HG03064 (cell line): ENCODE data around the gene SPEG.

Experiments used
- ATAC-seq: cut with Tn5 transposase; IDR thresholded peaks from one replicate; pipeline ENCODE4 v1.9.1; 2021; ENCODE audit warnings: low read depth; ENCODE audit not compliant: unreplicated experiment

Gene SPEG

GRCh38 chr2:219474285-219475060 lies 39.8 kb downstream of the SPEG start:
- no peak for ATAC-seq

- no peak for ATAC-seq
Observed at GRCh38 chr2:219475278-219475677, 40.6 kb downstream of the SPEG start.

- no peak for ATAC-seq
Observed at GRCh38 chr2:219475697-219476651, 41.3 kb downstream of the SPEG start.

- no peak for ATAC-seq
Observed at GRCh38 chr2:219476652-219477151, 42.1 kb downstream of the SPEG start.

GRCh38 chr2:219477179-219477578 lies 42.5 kb downstream of the SPEG start:
- ATAC-seq, result no peak

GRCh38 chr2:219477815-219478214 lies 43.2 kb downstream of the SPEG start:
- no peak for ATAC-seq

GRCh38 chr2:219478916-219479315 lies 44.3 kb downstream of the SPEG start:
- no peak for ATAC-seq

- no peak for ATAC-seq
Observed at GRCh38 chr2:219480004-219480403, 45.4 kb downstream of the SPEG start.

- no peak for ATAC-seq
Observed at GRCh38 chr2:219482674-219483405, 48.2 kb downstream of the SPEG start.

GRCh38 chr2:219483451-219484342 lies 49.1 kb downstream of the SPEG start:
- ATAC-seq, result no peak

- no peak for ATAC-seq
Observed at GRCh38 chr2:219484343-219485200, 49.9 kb downstream of the SPEG start.

- no peak for ATAC-seq
Observed at GRCh38 chr2:219485201-219485580, 50.5 kb downstream of the SPEG start.

- no peak for ATAC-seq
Observed at GRCh38 chr2:219486380-219486959, 51.8 kb downstream of the SPEG start.

- ATAC-seq, result no peak
Observed at GRCh38 chr2:219488149-219488843, 53.7 kb downstream of the SPEG start.

- ATAC-seq, result no peak
Observed at GRCh38 chr2:219488844-219489194, 54.2 kb downstream of the SPEG start.

GRCh38 chr2:219489315-219489714 lies 54.7 kb downstream of the SPEG start:
- no peak for ATAC-seq

- no peak for ATAC-seq
Observed at GRCh38 chr2:219490186-219490585, 55.5 kb downstream of the SPEG start.

GRCh38 chr2:219490600-219491130 lies 56.0 kb downstream of the SPEG start:
- ATAC-seq, result no peak
